LNCAP (cell line): ENCODE data around the gene TEX30.

Source experiments
- CTCF ChIP-seq: fragments of 450-650 bp; IDR thresholded peaks from 2 replicates; pipeline ENCODE4 v1.5.1; 2017; ENCODE audit warnings: mild to moderate bottlenecking

Gene TEX30

GRCh38 chr13:102812611-102813287 is 39.2 kb upstream of the TEX30 start:
- no peak for TF ChIP-seq CTCF

GRCh38 chr13:102807699-102808098 is 34.1 kb upstream of the TEX30 start:
- no peak for TF ChIP-seq CTCF

- no peak for TF ChIP-seq CTCF
Observed at GRCh38 chr13:102805680-102806079, 32.1 kb upstream of the TEX30 start.

- TF ChIP-seq CTCF: peak; percentile 66
Observed at GRCh38 chr13:102800145-102801041, 26.8 kb upstream of the TEX30 start.

- TF ChIP-seq CTCF: no peak
Observed at GRCh38 chr13:102799426-102800144, 26.0 kb upstream of the TEX30 start.

GRCh38 chr13:102798581-102799425 is 25.2 kb upstream of the TEX30 start, which contains the start of the genes BIVM and POGLUT2:
BIVM (plus strand) TSS chr13:102799119; CDS start chr13:102807268, 8,149 bp downstream.
POGLUT2 (minus strand) TSS chr13:102798976; CDS start chr13:102798670, 306 bp downstream.
- no peak for TF ChIP-seq CTCF
